HG02840 (cell line): ENCODE results near the gene PLAAT4.

Experiments
- ATAC-seq: cut with Tn5 transposase; IDR thresholded peaks from one replicate; pipeline ENCODE4 v1.9.1; 2021; ENCODE audit warnings: mild to moderate bottlenecking, moderate library complexity, moderate number of reproducible peaks; ENCODE audit not compliant: unreplicated experiment, low FRiP score

Gene PLAAT4

GRCh38 chr11:63536669-63537292 is at the start of gene PLAAT4:
PLAAT4 (plus strand) TSS chr11:63536808; CDS start chr11:63536869, 61 bp downstream.
- ATAC-seq = no peak

GRCh38 chr11:63488789-63489188 is 47.8 kb upstream of the PLAAT4 start:
- ATAC-seq = no peak

- no peak for ATAC-seq
Observed at GRCh38 chr11:63489879-63490278, 46.7 kb upstream of the PLAAT4 start.

GRCh38 chr11:63490551-63491239 is 45.9 kb upstream of the PLAAT4 start, which contains the start of gene PLAAT5:
PLAAT5 (minus strand) TSS chr11:63491167; CDS start chr11:63491034, 133 bp downstream.
- no peak for ATAC-seq

- no peak for ATAC-seq
Observed at GRCh38 chr11:63491240-63491587, 45.4 kb upstream of the PLAAT4 start.

GRCh38 chr11:63491636-63492372 is 44.8 kb upstream of the PLAAT4 start:
- no peak for ATAC-seq

GRCh38 chr11:63492441-63492840 is 44.2 kb upstream of the PLAAT4 start:
- no peak for ATAC-seq

- no peak for ATAC-seq
Observed at GRCh38 chr11:63493127-63493526, 43.5 kb upstream of the PLAAT4 start.

GRCh38 chr11:63494975-63495374 is 41.6 kb upstream of the PLAAT4 start:
- ATAC-seq = no peak

- no peak for ATAC-seq
Observed at GRCh38 chr11:63499874-63500273, 36.7 kb upstream of the PLAAT4 start.

- no peak for ATAC-seq
Observed at GRCh38 chr11:63501236-63501635, 35.4 kb upstream of the PLAAT4 start.

- ATAC-seq = no peak
Observed at GRCh38 chr11:63502252-63502820, 34.3 kb upstream of the PLAAT4 start.

- ATAC-seq = no peak
Observed at GRCh38 chr11:63503492-63503891, 33.1 kb upstream of the PLAAT4 start.

GRCh38 chr11:63504054-63504453 is 32.6 kb upstream of the PLAAT4 start:
- ATAC-seq = no peak

- no peak for ATAC-seq
Observed at GRCh38 chr11:63504933-63505586, 31.5 kb upstream of the PLAAT4 start.

GRCh38 chr11:63505857-63506528 is 30.6 kb upstream of the PLAAT4 start, which contains the start of gene LGALS12:
LGALS12 (plus strand) TSS chr11:63506084; CDS start chr11:63506459, 375 bp downstream.
- ATAC-seq = no peak

- ATAC-seq = no peak
Observed at GRCh38 chr11:63506876-63507275, 29.7 kb upstream of the PLAAT4 start.

GRCh38 chr11:63507511-63507910 is 29.1 kb upstream of the PLAAT4 start:
- no peak for ATAC-seq

GRCh38 chr11:63508009-63508408 is 28.6 kb upstream of the PLAAT4 start:
- no peak for ATAC-seq

- ATAC-seq = no peak
Observed at GRCh38 chr11:63508745-63509144, 27.9 kb upstream of the PLAAT4 start.
